ENCODE results near the gene ZFP3.

The ZFP3 gene

GRCh38 chr17:5077781-5078105, 524 bp upstream of the ZFP3 start:
- H3K4me3 ChIP-seq (ENCODE audit: low read depth, low read length) = peak overlapping the region; percentile 72
- no peak for DNase-seq (ENCODE audit: low read depth)
- TF ChIP-seq, protein P1, sequence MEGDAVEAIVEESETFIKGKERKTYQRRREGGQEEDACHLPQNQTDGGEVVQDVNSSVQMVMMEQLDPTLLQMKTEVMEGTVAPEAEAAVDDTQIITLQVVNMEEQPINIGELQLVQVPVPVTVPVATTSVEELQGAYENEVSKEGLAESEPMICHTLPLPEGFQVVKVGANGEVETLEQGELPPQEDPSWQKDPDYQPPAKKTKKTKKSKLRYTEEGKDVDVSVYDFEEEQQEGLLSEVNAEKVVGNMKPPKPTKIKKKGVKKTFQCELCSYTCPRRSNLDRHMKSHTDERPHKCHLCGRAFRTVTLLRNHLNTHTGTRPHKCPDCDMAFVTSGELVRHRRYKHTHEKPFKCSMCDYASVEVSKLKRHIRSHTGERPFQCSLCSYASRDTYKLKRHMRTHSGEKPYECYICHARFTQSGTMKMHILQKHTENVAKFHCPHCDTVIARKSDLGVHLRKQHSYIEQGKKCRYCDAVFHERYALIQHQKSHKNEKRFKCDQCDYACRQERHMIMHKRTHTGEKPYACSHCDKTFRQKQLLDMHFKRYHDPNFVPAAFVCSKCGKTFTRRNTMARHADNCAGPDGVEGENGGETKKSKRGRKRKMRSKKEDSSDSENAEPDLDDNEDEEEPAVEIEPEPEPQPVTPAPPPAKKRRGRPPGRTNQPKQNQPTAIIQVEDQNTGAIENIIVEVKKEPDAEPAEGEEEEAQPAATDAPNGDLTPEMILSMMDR (conservative IDR thresholded peaks at IDR 0.05; ENCODE audit: low read depth, low read length) = no peak

- TF ChIP-seq, protein P1 (conservative IDR thresholded peaks at IDR 0.05; ENCODE audit: low read depth, low read length) = no peak
- no peak for DNase-seq (ENCODE audit: low read depth)
- H3K4me3 ChIP-seq (ENCODE audit: low read depth, low read length) = no peak overlapping the region
Observed at GRCh38 chr17:5080591-5080990, 2.3 kb downstream of the ZFP3 start.

DNA sequence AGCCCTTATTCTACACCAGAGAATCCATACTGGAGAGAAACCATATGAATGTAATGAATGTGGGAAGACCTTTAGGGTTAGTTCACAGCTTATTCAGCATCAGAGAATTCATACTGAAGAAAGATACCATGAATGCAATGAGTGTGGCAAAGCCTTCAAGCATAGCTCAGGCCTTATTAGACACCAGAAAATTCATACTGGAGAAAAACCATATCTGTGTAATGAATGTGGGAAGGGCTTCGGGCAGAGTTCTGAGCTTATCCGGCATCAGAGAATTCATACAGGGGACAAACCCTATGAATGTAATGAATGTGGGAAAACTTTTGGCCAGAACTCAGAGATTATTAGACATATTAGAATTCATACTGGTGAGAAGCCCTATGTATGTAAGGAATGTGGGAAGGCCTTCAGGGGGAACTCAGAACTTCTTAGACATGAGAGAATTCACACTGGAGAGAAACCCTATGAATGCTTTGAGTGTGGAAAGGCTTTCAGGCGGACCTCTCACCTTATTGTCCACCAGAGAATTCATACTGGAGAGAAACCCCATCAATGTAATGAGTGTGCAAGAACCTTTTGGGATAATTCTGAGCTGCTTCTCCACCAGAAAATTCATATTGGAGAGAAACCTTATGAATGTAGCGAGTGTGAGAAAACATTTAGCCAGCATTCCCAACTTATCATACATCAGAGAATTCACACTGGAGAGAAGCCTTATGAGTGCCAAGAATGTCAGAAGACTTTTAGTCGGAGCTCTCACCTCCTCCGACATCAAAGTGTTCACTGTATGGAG, 14.1 kb downstream of the ZFP3 start:
- TF ChIP-seq, protein P1 (conservative IDR thresholded peaks at IDR 0.05; ENCODE audit: low read depth, low read length) = no peak
- no peak for DNase-seq (ENCODE audit: low read depth)
- no peak overlapping the region for H3K4me3 ChIP-seq (ENCODE audit: low read depth, low read length)

- no peak for DNase-seq (ENCODE audit: low read depth)
- H3K4me3 ChIP-seq (ENCODE audit: low read depth, low read length) = no peak overlapping the region
- TF ChIP-seq, protein P1 (conservative IDR thresholded peaks at IDR 0.05; ENCODE audit: low read depth, low read length) = no peak
Observed at GRCh38 chr17:5096731-5097100, 18.4 kb downstream of the ZFP3 start.

DNA sequence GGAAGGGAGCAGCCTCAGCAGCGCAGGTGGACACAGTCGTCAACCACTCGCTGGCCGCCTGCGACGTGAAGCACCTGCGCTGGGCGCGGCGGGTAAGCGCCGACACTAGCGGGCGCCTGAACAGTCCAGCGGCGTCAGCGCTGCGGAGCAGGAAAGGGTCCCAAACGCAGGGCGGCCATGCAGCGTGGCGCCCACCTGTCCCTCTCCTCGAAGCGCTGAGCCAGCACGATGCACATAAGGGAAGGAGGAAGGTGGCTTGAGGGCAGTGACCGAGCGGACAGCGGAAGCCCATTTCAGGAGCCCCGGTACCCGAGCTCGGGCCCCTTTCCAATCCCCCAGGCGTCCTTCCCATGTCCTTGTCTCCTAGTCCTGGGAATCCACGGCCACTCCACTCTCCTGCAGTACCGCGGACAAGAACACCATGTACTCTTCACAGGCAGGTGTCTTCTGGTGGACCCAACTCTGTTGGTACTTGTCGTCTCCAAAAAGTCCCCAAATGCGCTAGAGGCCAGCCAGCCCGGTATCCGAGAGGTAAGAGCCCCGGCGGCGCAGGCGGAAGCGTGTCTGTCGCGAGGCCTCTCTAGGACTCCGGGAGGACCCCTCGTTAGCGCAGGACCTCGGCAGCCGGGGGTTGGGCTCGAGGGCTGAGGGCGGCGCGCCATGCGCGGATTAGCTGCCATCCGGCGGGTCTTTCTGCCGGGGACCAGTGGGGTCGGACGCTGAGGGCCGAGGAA, 19.0 kb downstream of the ZFP3 start:
- TF ChIP-seq, protein P1 (conservative IDR thresholded peaks at IDR 0.05; ENCODE audit: low read depth, low read length) = no peak
- H3K4me3 ChIP-seq (ENCODE audit: low read depth, low read length) = no peak overlapping the region
- no peak for DNase-seq (ENCODE audit: low read depth)

DNA sequence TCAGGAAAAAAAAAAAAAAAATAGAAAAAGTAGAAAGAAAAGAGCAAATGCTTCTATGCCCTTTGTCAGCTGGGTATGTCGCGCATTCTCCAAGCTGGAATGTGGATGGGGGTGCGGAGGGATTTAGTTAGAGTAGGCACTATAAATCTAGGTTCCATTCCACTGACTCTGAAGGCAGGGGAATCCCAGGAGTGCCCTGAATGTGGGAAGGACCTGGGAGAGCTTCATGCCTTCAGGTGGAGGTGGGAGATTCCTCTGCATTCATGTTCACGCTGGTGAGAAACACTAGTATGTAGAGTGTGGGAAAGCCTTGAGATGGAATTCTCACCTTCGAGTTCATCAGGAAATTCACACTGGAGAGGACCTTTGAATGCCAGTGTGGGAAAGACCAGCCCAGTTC, 21.0 kb downstream of the ZFP3 start:
- H3K4me3 ChIP-seq (ENCODE audit: low read depth, low read length) = no peak overlapping the region
- DNase-seq (ENCODE audit: low read depth) = no peak
- TF ChIP-seq, protein P1 (conservative IDR thresholded peaks at IDR 0.05; ENCODE audit: low read depth, low read length) = no peak

- H3K4me3 ChIP-seq (ENCODE audit: low read depth, low read length) = no peak overlapping the region
- TF ChIP-seq, protein P1 (conservative IDR thresholded peaks at IDR 0.05; ENCODE audit: low read depth, low read length) = no peak
- DNase-seq (ENCODE audit: low read depth) = no peak
Observed at GRCh38 chr17:5100832-5101231, 22.6 kb downstream of the ZFP3 start.

Measured in choroid plexus epithelial cell (primary cell).